Measurements from ENCODE around the gene SGK2.
"Not testable (repeated sequence)": the region's sequence is repeated elsewhere in the genome, so short reads cannot be mapped to it uniquely, and the experiment has no call there.

SGK2 gene

GRCh38 chr20:43603124-43603523, 44.3 kb downstream of the SGK2 start:
- DNase-seq: no peak

- no peak for DNase-seq
These were observed 46.9 kb downstream of the SGK2 start for GRCh38 chr20:43605715-43606114.

GRCh38 chr20:43607278-43607677, 48.5 kb downstream of the SGK2 start:
- DNase-seq: not testable (repeated sequence)

- DNase-seq: no peak
These were observed 72.8 kb downstream of the SGK2 start for GRCh38 chr20:43631598-43631997.
